HuH-7 (cell line): ENCODE results near the gene SLC46A2.

Source experiments
- DNase-seq: peaks from one replicate; pipeline ENCODE4 v3.0.0; 2011; ENCODE audit warnings: low spot score

Gene SLC46A2, protein sequence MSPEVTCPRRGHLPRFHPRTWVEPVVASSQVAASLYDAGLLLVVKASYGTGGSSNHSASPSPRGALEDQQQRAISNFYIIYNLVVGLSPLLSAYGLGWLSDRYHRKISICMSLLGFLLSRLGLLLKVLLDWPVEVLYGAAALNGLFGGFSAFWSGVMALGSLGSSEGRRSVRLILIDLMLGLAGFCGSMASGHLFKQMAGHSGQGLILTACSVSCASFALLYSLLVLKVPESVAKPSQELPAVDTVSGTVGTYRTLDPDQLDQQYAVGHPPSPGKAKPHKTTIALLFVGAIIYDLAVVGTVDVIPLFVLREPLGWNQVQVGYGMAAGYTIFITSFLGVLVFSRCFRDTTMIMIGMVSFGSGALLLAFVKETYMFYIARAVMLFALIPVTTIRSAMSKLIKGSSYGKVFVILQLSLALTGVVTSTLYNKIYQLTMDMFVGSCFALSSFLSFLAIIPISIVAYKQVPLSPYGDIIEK

DNA sequence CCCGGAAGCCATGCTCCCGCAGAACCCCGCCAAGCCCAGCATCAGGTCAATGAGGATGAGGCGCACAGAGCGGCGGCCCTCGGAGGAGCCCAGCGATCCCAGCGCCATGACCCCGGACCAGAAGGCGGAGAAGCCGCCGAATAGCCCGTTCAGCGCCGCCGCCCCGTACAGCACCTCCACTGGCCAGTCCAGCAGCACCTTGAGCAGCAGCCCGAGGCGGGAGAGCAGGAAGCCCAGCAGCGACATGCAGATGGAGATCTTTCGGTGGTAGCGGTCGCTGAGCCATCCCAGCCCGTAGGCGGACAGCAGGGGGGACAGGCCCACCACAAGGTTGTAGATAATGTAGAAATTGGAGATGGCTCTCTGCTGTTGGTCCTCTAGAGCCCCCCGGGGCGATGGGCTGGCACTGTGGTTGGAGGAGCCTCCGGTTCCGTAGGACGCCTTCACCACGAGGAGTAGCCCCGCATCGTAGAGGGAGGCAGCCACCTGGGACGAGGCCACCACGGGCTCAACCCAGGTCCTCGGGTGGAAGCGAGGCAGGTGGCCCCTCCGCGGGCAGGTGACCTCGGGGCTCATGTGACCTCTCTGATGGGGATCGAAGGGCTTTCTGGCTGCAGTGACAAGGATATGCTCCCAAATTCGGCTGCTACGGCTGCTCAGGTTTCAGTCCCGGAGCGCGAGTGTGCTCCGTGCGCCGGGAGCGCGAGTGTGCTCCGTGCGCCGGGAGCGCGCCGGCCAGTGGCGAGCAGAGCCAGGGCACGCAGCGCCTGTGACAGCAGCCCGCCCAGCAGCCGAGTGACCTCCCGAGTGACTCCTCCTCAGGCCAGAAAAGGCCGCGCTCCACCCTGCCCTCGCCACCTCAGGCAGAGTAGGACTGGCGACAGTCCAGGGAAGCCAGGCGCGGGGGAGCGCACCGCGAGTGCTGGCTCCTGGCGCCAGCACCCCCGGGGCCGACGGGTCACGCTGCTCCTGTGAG lies at the start of gene SLC46A2:
Gene SLC46A2 (minus strand): TSS at position 771 of the 976 bp plus-strand sequence. CDS start 195 bp downstream, at position 576.
- DNase-seq, result no peak

DNA sequence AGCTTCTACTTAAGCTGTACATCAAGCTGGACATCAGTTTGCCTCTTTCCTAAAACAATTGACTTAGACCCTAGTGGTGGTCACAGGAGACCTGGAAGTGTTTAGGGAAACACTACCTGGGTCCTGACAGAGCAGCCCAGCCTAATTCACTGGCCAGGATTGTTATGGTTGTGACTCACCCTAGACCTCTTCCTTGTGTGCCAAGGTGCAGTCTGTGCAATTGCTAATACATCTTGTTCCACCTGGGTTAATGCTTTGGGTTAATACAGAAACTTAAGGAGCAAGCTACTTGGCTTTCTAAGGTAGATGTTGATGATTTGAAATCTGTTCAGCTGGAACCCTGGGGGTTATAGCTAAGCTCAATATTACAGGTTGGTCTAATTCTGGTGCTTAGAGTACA lies 48.7 kb upstream of the SLC46A2 start:
- no peak for DNase-seq

GRCh38 chr9:112933696-112934095 lies 43.0 kb upstream of the SLC46A2 start:
- no peak for DNase-seq

DNA sequence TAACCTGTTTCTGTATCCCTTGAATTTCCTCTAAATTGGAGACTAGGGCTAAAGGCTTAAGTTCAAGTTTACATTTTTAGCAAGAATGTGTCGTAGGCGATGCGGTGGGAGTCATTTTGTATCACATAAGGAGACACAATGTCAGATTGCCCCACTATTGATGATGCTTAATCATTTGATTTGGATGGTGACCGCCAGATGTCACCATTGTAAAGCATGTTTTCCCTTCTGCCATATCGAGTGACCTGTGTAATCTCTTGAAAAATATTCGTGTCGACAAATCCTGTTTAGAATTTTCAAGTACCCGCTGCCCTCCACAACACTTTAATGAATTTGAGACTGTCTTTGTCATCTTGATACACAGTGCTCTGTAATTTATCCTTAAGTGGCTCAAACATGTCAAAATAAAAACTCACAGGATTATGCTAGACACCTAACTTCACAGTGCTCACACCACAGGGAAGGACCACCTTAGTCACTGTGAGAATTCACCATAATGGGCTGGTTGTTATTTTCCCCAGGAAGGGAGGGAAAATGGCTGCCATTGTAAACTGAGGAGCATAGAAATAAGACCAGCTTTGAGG lies 34.5 kb upstream of the SLC46A2 start:
- peak; percentile 43 for DNase-seq

- DNase-seq, result peak; percentile 29
Measured at GRCh38 chr9:112921549-112921948, 30.9 kb upstream of the SLC46A2 start.

DNA sequence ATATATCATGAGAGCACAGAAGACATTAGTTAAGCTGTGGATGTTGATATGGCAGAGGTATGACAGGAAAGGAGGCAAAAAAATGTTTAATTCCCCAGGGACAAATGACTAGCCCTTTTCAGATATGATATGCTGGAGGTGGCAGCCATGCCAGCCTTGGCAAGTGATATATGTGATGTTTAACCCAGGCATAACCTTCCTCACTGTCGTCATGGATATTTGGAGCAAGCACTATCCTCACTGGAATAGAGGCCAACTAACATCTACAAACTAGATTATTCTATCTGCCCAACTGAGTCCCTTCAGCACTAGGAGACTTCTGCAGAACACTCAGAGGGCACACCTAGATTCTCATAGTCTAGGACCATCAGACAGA lies 27.3 kb upstream of the SLC46A2 start:
- no peak for DNase-seq

DNA sequence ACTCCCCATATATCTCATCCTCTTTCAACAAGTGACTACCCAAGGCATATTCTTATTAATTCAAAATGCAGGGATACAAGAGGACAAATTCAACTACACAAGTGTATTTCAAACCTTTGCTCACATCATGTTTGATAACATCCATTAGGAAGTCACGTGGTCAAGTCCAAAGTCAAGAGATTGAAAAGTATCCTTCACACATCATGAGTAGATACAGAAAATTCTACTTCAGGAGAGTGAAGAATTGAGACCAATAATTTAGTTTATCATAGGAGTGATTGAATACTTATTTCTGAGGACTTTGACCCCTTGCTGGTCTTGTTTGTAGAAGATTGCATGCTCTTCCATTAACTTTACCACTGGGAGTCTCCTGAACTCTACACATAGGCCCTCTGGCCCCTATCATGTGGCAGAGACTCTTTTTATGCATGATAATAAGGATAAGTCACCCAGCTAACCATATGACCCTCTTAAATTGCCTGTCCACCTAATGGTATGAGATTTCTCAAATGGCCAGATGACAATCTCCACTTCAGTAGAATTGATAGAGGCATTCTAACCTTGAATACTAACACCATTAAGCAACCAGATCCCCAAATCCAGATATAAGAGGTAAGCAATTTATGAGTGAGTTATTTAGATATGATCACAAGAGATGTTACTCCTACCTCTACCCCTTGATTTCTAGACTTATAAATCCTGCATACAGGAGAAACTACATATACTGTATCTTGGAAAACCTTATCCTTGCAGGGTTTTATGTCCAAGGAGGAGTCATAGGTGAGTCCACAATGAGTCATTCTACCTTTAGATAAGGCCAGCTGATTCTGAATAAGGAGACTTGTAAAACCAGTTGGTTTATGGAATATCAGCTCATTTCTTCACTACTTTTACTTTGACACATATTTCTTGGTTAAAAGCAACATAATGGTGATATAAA lies 26.6 kb upstream of the SLC46A2 start:
- no peak for DNase-seq

- no peak for DNase-seq
Measured at GRCh38 chr9:112914524-112914923, 23.8 kb upstream of the SLC46A2 start.

DNA sequence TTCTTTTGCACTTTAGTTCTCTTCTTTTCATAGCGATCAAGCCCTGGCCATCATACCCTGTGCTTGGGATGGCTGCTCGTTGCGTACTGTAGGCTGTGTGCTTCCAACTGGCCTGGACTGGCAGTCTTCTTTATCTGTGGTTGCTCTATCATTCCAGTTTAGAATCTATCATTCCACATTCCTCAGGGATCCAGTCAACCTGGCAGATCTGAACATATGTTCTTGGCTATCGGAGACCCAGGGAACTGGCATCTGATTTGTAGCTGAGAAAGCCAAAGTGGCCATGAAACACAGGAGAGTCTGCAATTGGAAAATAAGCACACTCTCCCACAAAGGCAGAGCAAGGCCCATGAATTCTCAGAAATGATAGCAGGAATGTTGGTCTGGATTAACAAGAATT lies 22.6 kb upstream of the SLC46A2 start:
- no peak for DNase-seq

DNA sequence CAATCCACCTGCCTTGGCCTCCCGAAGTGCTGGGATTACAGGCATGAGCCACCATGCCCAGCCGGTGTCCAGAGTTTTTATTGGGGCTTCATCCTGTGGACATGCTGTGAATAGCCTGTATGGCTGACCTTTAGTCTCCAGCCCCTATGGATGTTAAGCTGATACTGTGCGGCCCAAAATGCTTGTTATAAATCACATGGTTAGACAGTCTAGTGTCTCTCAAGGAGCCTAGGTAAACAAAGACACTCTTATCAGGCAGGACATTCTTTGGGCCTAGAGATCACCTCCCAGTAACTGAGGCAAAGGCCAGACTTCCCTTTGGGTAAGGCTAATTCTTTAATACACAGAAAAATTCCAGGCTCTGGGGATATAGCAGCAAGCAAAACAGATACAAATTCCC lies 22.0 kb upstream of the SLC46A2 start:
- DNase-seq, result no peak

DNA sequence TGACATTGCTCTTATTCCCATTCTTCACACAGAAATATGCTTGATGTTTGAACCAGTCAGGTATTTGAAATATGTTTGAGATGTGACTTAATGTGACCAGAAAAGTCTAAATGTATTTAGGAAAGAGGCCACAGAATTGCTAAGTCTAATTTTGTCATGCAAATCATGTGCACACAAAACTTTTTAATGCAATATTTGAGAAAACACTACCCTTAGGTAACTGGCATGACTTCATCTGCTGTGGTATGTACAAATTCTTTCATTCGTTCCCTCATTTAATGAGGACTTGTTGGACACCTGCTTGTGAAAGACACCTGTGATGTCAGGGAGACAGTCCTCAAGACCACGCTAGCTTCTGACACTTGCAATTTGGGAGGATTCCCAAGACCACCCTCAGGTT lies 21.1 kb upstream of the SLC46A2 start:
- no peak for DNase-seq

DNA sequence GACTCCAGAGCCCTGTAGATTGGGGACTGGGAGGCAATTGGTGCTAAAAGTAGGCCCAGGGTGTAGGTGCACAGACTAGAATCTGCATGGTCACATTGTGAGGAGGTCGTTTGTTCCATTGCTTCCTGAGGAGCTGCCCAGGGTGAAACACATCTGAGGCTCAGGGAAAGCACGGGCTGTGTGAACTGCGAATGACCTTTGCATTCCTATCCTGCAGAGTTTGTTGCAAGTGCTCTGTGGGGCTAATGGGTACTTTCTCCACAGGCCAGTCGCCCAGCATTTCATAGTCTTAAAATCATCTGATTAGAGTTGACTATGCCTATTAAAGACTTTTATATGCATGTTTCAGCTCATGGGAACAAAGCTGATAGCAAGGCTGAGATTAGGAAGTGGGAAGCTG lies 14.4 kb upstream of the SLC46A2 start:
- no peak for DNase-seq

GRCh38 chr9:112900901-112901300 lies 10.2 kb upstream of the SLC46A2 start:
- no peak for DNase-seq

- DNase-seq, result no peak
Measured at GRCh38 chr9:112900488-112900887, 9.8 kb upstream of the SLC46A2 start.

DNA sequence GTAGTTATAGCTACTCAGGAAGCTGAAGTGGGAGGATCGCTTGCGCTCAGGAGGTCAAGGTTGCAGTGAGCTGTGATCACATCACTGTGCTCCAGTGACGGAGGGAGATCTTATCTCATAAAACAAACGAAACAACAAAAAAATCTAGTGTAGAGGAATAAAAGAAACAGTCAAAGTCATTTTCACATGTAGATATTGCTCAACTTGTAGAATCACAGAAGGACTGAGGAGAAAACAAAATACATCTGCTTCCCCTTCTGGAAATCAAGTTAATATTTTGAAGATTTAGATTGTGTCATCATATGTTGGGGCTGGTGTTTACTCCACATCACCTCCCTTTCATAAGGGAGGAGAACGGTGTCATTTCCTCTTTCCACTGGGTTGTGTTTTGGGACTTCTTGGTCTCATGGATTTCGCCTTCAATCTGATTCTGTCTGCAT lies 8.2 kb upstream of the SLC46A2 start:
- DNase-seq, result no peak

- no peak for DNase-seq
Measured at GRCh38 chr9:112896131-112896530, 5.5 kb upstream of the SLC46A2 start.

DNA sequence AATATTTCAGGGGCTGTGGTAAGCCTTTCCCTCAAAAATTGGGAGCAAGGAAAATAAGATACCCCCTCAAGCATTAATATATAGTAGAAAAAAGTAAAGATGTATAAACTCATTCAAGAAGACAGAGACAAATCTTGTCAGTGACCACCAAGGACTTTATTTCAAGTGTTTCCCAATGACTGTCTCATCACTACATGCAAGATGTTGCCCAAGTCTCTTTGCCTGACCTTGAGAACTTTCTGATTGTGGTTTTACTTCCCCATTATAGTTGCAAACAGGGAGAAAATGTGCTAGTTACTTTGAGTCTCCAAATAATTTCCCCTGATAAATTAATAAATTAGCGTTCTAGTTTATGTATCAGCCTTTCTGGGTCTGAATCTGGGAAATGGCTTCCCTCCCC lies 4.0 kb upstream of the SLC46A2 start:
- no peak for DNase-seq

DNA sequence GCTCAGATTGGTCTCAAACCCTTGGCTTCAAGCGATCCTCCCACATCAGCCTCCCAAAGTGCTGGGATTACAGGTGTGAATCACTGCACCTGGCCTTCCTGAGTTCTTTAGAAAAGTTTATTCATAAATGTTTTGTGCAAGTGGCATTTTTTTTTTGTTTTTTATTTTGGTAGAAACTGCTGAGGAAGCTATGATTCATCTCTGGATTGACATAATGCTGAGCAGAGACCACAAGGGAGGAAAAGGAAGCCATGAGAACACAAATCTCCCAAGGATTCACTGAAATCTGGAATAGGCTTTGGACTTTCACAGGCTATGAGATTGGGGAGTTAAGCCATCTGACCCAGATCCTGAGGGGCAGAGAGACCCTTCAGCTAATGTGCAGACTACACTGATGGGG lies 3.4 kb upstream of the SLC46A2 start:
- no peak for DNase-seq

- DNase-seq, result no peak
Measured at GRCh38 chr9:112892981-112893380, 2.3 kb upstream of the SLC46A2 start.

DNA sequence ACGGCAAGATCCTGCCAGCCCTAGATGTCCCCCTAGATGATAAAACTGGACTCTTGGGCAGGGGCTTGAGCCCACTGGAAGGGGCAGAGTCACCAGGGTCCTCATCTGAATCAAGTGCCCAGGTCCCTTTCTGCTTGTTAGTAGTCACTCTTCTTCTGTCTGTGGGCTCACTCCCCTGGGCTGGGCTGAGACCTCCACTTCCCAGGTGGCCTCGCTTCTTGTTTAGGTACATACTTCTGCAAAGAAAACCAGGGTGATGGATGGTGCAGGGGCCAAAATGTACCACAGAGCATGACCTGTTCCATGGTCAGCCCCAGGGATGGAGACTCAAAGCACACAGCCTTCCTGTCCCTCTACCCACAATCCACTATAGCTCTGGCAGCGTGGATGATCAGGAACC lies 845 bp upstream of the SLC46A2 start:
- DNase-seq, result no peak

DNA sequence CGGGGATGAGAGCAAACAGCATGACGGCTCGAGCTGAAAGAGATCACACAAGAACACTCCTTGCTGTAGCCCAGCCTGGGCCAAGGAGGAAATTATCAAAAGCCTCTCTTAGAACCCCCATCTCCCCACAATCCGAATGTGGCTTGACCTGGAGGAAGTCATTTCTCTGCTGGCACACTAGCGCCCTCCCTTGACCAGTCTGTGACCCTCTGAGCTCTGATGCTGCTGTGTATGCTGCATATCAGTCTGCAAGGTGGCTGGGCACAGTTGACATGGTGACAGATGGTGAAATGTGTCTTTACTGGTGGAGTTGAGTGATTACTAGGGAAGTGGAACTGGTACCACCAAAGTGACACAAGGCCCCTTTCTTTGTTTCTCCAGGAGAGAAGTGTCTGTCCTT lies 3.3 kb downstream of the SLC46A2 start:
- DNase-seq, result peak; percentile 45
